ENCODE data around the gene MMP20.

The MMP20 gene

DNA sequence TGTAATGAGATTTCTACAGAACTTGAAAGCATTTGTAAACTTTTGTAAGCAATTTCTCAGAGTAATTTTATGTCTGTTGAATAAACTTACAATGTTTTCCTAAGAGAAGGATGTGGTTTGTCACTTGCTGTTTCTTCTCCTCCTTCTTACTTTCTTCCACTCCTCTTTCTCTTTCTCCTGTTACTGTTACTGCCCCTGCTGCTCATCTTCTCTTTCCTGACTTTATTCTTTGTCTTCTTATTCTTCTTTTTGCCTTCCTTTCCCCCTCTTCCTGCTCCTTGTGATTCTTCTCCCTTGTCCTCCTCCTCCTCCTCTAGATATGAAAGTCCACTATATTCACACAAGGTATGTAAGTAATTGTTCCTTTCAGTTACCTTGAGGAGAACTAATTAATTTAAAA, 63.5 kb downstream of the MMP20 start:
- DNase-seq (ENCODE audit: low spot score) = no peak
- FAIRE-seq = no peak

DNA sequence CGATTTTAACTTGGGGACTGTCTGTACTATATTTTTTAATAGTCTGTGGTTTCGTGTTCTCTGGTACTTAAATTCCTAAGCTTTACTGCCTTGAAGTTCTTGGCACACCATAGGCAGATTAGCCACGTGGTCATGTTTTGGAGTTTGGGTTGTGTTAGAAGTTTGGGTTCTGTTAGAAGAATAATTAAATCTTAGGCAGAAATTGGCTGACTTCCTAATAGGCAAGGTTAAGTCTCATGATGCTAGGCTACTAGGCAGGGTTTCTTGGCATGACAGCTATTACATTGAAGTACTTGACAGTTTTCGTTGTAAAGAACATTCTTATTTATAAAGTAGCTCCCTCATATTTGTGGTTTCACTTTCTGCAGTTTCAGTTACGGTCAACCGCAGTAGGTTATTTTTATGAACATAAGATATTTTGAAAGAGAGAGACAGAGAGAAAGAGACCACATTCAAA, 64.5 kb downstream of the MMP20 start:
- no peak for FAIRE-seq
- DNase-seq (ENCODE audit: low spot score) = peak; percentile 49

GRCh38 chr11:102559839-102560238, 65.3 kb downstream of the MMP20 start:
- FAIRE-seq = no peak
- DNase-seq (ENCODE audit: low spot score) = no peak

DNA sequence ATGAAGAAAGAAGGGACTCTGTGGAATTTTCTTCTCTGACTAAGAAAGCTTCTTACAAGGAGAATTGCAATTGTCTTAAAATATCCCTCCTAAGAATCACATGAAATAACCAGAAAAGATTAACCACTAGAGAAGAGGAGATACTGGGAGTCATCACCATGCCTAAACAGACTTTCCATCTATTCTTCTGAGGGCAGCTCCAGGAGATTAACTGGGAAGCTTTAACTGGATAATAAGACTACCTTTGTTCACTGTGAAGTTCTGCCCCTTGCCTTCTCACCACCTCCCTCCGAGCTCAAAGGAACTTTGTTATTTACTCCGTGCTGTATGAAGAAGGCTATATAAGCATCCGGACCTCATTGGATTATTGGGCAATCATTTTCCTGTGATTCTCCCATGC, 70.0 kb downstream of the MMP20 start:
- no peak for DNase-seq (ENCODE audit: low spot score)
- FAIRE-seq = no peak

- FAIRE-seq (no peak), DNase-seq (ENCODE audit: low spot score) (no peak)
These were observed 71.3 kb downstream of the MMP20 start for GRCh38 chr11:102553835-102554282.

DNA sequence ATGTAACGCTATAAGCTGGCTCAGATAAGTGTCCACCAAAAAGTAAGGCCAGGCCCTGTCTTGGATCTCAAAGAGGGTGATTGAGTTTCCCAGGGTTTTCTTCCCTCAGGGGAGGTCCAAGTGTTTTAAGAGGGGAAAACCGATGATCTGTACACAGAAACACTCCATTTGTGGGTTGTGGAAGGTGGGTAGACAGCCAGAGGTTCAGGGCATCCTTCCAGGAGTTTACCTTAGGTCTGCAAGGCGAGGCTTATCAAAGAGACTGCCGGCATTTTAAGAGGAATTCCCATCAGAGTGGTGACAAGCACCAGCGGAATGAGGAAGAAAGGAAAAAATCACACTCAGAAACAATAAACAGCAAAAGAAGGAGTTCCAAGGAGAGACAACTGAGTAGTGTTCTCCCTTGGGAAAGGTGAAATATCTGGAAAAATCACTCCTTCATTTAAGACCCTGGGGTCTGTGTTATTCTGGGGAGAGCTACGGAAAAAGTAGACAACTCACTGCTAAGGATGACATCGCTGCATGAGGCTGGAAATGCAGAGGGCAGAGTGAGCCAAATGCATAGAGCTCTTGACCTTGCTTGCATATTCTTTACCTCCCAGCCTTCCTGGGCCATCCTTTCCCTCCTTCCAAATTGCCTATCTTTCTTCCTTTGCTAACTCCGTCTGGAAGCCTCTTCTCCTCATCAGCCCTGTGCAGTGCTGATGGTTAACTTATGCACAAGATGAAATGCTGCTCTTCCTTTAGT, 72.5 kb downstream of the MMP20 start:
- DNase-seq (ENCODE audit: low spot score) (peak; percentile 84), FAIRE-seq (peak; percentile 46)

DNA sequence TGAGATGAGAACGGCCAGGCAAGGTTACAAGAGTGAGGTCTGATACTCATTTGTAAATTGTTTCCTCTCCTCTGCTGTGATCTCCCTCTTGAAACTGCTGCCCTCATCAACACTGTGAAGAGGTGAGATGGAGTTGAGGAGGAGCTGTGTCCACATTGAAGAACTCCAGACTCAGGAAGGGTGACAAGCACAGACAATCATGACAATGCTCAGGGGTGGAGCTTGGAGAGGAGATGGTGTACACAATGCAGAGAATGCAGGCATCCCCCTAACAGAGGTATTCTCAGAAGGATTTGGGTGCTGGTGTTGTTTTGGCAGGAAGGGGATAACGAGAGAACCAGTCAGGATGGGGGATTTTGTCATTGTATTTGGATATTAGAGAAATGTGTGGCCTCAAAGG, 73.1 kb downstream of the MMP20 start:
- DNase-seq (ENCODE audit: low spot score) (peak; percentile 67), FAIRE-seq (peak; percentile 53)

- DNase-seq (ENCODE audit: low spot score) (no peak), FAIRE-seq (no peak)
These were observed 73.9 kb downstream of the MMP20 start for GRCh38 chr11:102551169-102551781.

GRCh38 chr11:102546923-102547471, 78.1 kb downstream of the MMP20 start:
- DNase-seq (ENCODE audit: low spot score) (no peak), FAIRE-seq (no peak)

GRCh38 chr11:102546427-102546826, 78.7 kb downstream of the MMP20 start:
- DNase-seq (ENCODE audit: low spot score) = no peak
- no peak for FAIRE-seq

GRCh38 chr11:102545701-102546100, 79.4 kb downstream of the MMP20 start:
- FAIRE-seq = no peak
- no peak for DNase-seq (ENCODE audit: low spot score)

DNA sequence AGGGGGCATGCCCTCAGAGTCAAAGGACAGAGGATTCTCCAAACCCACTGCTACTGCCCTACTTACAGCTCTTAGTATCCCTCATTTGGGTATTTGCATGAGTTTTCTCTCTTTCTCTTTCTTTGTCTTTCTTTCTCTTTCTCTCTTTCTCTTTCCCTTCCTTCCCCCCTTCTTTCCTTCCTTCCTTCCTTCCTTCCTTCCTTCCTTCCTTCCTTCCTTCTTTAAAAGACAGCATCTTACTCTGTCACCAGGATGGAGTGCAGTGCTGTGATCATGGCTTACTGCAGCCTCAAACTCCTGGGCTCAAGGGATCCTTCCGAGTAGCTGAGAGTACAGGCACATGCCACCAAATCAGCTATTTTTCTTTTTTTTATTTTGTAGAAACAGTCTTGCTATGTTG, 80.5 kb downstream of the MMP20 start:
- FAIRE-seq (no peak), DNase-seq (ENCODE audit: low spot score) (no peak)

DNA sequence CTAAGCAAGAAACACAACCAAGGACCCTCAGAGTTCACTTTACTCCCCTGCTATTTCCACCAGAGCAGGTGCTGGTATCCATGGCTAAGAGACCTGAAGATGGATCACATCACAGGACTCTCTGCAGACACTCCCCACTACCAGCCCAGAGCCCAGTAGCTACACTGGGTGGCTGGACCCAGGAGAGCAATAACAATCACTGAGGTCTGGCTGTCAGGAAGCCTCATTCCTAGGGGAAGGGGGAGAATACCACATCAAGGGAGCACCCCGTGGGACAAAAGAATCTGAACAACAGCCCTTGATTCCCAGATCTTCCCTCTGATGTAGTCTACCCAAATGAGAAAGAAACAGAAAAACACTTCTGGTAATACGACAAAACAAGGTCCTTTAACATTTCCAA, 85.6 kb downstream of the MMP20 start:
- FAIRE-seq (no peak), DNase-seq (ENCODE audit: low spot score) (no peak)

- no peak for DNase-seq (ENCODE audit: low spot score)
- FAIRE-seq = no peak
These were observed 86.2 kb downstream of the MMP20 start for GRCh38 chr11:102538932-102539331.

GRCh38 chr11:102534261-102534872, 90.8 kb downstream of the MMP20 start:
- DNase-seq (ENCODE audit: low spot score) = no peak

DNA sequence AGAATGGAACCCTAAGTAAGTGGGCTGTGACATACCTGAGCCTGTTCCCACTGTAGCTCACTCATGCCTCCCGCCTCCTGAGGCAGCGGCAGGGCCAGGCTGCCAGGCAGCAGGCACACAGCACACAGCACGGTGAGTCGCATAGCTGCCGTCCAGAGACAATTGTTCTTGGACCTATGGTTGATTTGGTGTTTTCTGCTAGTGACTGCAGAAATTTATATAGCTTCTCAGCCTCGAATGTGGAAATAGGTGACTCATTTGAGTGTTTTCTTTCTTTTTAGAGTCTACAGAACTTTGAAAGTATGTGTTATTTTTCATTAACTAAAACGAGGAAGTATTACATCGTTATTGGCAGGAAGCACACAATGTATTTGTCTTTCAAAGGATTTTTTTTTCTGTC, 94.6 kb downstream of the MMP20 start, which contains the start of gene MMP7:
Gene MMP7 (minus strand): TSS at position 190 of the 400 bp plus-strand sequence. CDS start 47 bp downstream, at position 143.
- DNase-seq (ENCODE audit: low spot score) (peak; percentile 44), FAIRE-seq (peak; percentile 23)

More at GRCh38 chr11:102534261-102534872, 90.8 kb downstream of the MMP20 start:
- peak; percentile 44 for FAIRE-seq

- no peak for DNase-seq (ENCODE audit: low spot score)
- no peak for FAIRE-seq
These were observed 96.5 kb downstream of the MMP20 start for GRCh38 chr11:102528618-102529017.

DNA sequence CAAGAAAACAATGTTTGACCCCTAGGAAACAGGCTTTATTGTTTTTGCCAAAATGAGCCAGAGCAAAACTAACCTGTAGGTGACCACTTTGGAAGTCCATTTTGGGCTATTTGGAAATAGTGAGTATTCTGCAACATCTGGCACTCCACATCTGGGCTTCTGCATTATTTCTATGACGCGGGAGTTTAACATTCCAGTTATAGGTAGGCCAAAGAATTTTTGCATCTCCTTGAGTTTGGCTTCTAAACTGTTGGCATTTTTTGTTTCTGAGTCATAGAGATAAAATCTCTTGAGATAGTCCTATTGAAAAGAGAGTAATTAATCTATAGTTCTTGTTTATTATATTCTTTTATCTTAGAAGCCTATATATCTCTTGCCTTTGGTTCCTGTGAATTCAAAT, 97.4 kb downstream of the MMP20 start:
- DNase-seq (ENCODE audit: low spot score) (no peak), FAIRE-seq (no peak)

DNA sequence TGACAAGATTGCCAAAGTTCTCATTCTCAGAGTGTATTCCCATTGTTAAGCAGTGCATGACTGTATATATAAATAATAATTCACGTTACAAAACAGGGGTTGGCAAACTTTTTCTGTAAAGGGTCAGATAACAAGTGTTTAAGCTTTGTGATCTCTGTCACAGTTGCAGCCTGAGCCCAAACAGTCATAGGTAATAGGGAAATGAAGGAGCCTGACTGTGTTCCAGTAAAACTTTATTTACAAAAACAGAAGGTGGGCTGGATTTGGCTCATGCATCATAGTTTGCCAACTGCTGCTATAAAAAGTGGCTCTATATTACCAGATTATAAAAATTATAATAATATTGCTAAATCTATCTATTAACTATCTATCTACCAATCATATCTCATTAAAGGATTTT, 98.1 kb downstream of the MMP20 start:
- DNase-seq (ENCODE audit: low spot score) = no peak
- FAIRE-seq = no peak
